ENCODE results near the gene TTC28.

TTC28 gene

DNA sequence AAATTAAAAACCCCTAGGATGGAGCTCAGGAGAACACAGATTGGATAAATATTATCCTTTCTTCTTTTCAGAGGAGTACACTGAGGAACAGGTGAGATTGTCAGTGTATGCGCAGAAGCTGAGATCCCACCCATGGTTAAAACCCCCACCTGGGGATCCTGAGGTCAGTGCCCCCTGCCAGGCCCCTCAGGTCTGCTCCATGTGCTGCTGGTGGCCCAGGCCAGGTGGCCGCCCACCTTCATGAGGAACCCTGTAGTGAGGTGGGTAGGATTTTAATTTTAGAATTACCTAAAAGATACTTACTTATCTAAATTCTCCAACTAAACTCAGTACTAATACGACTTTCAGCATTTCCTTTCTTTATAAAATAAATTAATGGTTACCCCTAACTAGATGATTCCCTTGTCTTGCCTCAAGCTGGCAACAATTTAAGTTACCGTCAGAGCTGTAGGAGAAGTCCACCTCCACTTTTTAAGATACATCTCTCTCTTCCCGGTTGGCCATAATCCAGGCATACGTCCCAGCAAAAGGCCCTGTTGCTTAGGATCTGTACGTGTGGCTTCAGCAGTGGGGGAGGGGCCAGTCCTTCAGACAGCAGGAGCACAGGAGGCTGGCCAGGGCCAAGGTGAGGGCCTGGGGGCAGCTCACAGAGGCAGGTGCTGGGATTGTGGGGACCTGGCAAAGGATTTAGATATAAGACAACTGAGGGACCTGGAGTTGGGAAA, 699.1 kb downstream of the TTC28 start:
- no peak for DNase-seq

DNA sequence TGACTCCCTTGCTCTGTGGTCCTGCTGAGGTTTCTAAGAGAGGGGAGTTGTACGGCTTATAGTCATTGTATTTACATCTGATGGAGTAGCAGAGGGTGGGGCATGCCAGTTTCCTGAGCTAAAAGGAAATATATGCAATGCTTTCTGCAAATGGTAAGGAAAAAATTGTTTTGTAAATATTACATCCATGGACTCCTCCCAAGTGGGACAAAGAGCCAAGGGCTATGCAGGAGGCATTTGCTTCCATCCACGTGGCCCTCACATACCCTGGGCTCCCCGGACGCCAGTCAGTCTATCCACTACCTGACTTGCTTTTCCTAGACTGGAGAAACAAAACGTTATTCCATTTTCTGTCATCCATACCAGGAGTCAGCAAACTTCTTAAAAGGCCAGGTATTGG, 700.8 kb downstream of the TTC28 start:
- DNase-seq: no peak

DNA sequence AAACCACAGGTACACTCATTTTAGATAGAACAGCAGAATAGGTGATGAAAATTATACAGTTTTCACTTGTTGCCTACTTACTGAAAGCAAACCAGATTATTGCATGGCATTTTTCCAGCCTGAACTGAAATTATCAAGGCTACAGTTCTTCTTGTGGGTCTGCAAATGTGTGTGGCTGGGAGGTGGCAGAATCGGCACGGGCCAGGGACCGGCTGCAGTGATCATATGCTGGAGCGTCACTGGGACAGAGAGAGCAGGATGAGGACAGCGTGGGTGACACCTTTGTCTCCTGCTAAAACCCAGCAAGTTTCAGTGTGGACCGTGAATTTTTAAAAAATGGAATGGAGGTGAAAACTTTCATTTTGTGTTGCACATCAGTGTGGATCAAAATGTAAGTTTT, 701.3 kb downstream of the TTC28 start:
- DNase-seq: no peak

DNA sequence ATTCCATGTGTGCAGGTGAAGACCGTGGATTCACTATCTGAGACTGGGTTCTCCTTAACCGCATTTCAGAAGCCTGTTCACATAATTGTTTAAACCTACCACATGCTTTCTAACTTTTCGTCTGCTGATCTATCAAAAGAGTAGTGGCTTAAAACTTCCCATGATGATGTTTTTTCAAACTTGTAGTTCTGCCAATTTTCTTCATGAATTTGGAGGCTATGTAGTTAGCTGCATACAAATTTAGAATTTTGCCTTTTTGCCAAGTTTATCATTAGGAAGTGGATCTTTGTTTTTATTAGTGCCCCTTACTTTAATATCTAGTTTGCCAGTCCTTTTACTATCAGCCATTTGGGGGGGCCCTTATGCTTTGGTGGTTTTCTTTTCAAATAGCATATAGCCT, 703.1 kb downstream of the TTC28 start:
- no peak for DNase-seq

DNA sequence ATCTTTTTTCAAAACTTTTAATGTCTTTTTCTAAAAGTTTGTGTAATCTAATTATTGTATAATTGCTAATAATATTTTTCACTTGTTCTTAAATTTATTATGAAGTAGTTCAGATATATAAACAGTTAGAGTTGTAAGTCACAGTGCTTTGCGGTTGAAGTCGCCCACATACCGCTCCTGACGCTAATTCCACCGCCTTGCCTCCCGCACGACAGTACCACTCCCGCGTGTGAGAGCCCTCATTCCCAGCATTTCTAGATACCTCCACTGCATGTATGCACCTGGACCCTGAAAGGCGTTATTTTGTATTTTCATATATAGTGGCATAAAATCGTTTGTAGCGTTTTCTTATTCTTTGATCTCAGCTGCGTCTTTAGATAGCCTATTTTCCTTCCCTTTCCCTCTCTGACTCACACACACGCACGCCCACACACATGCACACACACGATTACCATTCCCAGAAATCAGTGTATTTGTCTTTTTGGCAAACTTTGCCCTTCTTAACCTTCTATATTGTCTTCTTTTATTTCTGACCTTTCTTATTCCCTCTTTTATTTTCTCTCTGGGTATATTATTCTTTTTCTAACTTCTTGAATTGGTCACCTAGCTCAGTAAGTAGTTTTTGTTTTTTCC, 704.1 kb downstream of the TTC28 start:
- DNase-seq: no peak

DNA sequence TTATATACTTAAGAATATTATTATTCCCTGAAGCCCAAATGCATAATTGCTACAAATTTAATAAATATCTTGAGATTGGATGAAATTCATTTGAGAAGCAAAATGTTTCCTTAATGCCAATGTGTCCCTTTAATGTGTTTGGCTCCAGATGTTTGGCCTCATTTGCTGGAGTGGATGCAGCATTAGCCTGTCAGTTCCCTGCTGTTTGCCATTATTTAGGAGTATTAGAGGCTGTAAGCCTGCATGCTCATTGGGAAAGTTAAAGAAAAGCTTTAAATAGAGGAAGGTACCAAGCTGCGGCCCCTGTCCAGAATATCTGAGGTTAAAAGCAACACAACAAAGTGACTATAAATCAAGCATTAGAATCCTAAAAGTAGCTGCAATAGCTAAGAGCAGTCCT, 705.8 kb downstream of the TTC28 start:
- no peak for DNase-seq

DNA sequence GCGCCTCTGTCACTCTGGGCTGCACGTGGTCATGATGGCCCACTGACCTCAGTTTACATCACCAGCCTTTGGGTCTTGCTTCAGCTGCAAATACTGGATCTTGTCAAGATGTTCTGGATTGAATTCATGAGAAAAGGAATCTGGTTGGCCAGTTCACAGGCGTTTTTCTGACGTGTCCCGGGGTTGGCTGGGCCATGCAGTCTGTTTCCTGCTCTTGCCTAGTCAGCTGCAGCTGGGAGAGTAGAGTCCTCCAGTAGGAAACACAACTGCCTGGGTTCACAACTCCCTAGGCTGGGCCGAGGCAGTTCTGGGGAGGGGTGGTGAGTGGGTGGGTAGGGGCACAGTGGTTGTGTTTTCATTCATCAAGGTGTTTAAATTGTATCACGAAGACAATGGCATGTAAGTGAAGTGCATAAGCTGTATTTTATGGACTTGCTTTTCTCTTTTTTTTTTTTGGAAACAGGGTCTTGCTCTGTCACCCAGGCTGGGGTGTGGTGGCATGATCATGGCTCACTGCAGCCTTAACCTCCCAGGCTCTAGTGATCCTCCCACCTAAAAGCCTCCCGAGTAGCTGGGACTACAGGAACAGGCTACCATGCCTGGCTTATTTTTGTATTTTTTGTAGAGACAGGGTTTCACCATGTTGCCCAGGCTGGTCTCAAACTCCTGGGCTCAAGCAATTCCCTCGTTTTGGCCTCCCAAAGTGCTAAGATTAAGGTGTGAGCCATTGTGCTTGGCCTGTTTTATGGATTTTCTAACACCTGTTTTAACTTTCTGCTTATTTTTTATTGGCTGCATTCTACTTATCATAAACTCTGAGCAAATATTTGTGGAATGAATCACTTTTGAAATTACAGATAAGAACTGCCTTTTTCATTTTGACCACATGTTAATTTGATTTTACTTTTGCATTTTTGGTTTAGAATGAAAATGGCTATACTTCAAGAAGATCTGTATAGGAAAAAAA, 706.6 kb downstream of the TTC28 start:
- peak; percentile 13 for DNase-seq

DNA sequence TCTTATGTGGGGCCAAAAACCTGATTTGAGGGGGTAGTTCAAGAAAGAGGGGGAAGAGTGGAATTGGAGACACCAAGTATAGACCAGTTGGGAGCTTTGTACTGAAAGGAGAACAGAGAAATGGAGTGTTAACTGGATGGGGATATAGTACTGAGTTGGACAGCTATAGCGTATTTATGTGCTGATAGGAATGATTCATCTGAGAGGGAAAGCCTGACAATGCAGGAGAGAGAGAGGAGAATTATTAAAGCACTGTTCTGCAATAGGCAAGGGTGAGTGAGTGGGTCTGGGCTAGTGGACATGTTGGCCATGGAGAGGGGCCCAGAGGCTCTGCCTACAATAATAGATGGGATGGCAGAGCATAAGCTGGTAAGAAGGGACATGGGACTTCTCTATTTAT, 707.7 kb downstream of the TTC28 start:
- DNase-seq: no peak

DNA sequence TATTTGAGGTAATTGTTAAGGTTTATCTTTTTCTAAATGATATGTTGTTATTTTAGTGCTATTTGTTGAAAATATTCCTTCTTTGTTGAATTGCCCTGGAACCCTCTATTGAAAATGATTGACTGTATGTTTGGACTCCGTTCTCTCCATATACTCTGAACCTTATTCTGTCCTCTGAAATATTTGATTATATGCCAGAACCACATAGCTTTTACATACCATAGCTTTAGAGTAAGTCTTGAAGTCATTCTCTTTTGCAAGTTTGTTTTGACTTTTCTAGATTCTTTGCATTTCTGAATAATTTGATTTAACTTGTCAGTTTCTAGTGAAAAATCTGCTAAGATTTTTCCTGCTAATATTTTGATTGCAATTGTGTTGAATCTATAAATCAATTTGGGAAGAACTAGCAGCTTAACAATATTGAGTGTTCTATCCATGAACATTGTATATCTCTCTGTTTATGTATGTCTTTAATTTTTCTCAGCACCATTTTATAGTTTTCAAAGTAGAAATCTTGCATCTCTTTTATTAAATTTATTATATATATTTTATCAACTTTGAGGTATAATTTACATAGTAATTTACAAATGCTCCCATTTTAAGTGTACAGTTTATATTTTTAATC, 708.9 kb downstream of the TTC28 start:
- DNase-seq: peak; percentile 70

DNA sequence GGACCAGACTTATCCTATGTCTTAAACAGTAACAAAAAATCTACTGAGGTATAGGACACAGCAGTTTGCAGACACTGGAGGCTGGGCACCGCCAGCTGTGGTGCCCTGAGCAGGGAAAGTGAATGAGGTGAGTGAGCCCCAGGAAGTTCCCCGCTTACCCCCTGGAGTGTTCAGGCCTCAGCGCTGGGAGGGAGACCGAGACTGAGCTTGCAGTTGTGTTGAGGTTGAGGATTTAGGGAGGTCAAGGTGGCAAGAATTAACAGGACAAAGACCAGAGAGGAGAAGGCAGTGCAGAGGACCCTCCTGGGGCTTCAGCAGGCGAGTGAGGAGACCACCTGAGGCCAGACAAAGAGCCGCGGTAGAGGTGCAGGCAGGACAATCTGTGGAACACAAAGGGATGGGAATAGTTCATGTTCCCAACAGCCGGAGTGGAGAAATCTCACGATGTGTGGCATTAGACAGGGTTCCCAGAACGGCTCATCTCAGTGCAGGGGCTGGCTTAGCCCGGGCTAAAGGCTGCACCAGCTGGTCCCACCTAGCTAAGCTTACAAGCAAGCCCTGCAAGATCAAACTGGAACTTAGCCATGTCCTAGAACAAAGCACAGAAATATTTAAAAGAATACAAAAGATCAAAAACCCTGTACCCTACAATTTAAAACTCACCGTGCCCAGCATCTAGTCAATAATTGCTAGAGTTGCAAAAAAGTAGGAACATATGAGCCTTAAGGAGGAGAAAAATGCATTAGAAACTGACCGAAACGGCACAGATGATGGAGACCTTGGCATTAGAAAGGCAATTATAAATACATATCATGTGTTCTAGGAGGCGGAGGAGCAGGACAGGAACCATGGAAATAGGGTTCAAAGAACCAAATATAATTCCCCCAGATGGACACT, 713.2 kb downstream of the TTC28 start:
- no peak for DNase-seq

DNA sequence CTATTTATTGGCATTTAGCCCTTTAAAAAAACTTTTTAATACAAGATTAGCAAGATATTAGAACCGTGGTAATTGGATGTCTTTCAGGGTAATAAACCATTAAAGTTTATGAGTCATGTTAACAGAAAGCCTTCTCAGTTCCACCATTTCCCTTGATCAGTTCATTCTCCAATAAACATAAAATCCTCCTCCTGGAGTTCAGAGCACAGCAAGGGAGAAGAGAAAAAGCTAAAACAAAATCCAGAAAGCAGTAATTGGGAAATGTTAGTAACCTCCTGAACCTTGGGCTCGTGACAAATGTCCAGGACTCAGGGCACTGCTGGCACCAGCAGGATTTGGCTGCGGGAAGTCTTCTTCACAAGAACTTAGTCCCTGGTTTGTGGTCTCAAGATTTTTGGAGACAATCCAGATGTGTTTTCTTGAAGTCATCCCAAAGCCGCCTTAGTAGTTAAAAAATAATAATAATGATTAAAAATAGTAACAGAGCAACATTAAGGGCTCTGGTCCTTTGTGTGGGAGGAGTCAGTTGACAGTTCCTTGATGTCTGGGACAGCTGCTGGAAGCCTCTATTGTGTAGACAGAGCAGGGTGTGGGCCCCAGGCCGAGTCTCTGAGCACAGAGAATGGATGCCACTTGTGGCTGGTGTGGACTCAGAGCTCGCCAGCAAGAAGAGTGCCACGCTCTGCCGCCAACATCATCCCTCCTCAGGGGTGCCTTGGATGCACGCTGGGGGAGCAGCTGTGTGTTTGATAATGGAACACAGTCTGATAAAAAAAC, 717.2 kb downstream of the TTC28 start:
- peak; percentile 22 for DNase-seq

DNA sequence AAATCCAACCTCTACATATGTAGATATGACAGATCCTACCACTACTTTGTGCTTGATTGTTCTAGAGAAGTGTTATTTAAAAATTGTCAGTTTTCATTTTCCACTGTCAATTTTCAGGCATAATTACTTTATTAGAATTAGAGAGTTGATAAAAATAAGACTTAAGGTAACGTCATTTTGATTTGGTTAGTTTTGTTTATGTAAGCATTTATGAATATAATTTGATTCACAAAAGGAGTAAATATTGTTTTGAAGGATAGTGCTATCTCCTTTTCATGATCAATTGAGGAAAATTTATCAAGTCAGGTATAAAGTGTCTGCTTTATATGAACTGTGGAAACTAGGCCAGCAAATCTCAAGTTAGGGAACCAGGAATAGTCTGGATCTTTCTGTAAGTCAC, 718.0 kb downstream of the TTC28 start:
- DNase-seq: no peak

DNA sequence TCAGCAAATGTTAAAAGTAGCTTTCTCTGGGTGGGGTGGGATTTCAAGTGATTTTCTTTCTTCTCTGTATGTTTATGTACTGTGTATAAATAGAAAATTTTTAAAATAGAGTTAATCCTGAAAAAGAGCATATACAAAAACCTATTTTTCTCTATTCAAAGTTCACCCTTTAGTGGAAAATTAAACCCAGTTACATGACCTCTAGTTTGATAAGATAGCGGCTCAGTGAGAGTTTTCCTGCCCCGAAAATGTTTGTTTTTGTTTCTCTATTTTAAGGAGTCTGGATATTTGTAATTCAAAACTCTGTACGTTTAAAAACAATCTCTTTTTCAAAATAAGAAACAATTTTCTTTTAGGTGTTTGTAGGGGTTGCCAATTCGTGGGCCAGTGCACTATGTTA, 718.5 kb downstream of the TTC28 start:
- DNase-seq: no peak

DNA sequence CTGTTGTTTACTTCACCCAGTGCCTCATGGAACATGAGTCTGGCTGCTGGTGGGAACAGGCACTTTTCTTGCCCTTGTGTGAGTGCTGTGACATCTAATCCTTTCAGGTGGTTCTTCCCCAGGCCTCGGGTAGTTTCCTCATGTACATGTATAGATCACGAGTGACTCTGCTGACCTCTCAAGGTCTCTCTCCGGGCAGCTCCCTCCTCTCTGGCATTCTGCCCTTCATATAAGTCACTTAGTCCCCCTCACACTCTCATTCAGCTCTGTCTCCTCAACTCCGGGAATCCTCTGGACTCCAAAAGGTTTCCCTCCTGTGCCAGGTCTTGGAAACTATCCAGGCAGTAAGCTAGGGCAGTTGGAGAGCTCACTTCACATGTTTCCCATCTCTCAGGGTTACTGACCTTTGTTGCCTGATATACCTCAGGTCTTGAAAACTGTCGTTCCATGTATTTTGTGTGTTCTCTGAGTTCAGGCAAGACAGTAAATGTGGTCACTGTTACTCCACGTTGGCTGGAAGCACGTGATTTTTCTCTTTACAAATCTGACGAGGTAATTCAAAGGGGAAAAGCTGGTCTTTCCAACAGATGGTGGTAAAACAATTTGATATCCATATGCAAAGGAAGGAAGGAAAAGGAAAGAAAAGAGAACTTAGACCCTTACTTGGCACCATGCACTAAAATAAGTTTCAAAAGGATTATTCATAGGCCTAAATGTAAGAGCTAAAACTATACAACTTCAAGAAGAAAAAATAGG, 720.1 kb downstream of the TTC28 start:
- no peak for DNase-seq

DNA sequence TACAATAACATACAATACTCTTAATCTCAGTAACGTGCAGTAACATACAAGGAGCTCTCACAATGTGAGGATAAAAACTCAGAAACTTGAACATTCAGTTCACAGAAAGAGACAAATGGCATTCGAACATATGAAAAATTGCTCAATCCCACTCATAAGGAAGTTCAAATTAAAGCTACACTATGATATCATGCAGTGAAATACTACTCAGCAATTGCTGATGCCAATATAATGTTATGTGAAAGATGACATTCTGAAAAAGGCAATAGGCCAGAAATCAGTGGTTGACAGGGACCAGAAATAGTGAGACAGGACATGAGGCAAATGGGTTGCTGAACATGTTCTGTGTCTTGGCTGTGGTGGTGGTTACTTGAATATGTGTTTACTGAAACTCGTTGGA, 726.9 kb downstream of the TTC28 start:
- DNase-seq: peak; percentile 30

DNA sequence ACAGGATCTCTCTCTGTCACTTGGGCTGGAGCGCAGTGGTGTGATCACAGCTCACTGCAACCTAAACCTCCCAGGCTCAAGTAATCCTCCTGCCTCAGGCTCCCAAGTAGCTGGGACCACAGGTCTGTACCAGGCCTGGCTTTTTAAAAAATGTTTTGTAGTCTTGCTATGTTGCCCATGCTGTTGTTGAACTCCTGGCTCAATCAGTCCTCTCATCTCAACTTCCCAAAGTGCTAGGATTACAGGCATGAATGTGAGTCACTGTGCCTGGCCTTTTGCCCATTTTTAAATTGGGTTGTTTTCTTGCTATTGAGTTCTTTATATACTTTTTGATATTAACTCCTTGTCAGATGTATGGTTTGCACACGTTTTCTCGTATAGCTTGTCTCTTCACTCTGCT, 727.5 kb downstream of the TTC28 start:
- DNase-seq: peak; percentile 75

DNA sequence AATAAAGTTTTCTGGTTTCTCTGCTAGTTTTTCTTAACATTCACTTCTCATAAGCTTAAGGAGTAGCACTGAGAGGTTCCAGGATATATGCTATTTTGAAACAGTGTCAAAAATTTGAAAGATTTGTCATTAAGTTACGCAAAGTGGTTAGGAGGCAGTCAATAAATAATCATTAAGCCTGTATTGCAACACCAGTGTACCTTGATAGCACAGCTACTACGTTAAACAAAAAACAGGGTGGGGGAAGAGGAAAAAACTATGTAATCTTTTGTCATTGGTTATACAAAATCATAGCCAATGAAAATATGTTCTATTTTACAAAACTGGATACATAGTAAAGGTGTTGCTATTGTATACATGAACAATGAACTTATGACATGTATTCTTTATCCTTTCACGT, 730.2 kb downstream of the TTC28 start:
- DNase-seq: no peak

DNA sequence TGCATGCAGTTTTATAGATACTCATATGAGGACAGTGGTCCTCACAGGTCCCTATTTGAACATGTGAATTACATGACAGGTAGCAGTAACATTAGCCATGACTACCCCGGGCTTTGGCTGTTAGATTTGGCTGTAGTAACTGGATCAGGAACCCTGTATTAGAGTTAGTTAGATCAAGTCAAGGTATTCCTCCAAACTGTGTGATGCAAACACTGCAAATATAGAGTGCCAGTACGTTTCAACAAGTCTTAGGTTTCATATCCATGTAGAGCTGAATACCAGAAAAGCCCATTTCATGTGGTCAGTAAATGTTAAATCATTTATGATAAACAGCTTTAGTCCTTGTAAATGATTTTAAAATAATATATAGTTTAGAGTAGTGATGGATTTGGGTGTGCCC, 731.1 kb downstream of the TTC28 start:
- DNase-seq: no peak

DNA sequence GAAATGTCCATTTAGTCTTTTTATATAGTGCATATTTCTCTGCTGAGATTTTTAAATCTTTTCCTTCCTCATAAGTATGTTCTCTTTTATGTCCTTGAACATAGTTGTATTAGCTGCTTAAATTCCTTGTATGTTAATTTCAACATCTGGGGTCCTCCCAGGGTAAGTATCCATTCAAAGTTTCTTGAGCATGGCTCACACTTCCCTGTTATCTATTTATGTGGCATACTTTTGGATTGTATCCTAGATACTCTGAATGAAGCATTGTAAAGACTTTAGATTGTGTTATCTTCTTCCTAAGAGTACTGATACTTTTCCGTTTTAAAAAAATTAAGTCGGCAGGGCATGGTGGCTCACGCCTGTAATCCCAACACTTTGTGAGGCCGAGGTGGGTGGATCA, 732.2 kb downstream of the TTC28 start:
- no peak for DNase-seq

DNA sequence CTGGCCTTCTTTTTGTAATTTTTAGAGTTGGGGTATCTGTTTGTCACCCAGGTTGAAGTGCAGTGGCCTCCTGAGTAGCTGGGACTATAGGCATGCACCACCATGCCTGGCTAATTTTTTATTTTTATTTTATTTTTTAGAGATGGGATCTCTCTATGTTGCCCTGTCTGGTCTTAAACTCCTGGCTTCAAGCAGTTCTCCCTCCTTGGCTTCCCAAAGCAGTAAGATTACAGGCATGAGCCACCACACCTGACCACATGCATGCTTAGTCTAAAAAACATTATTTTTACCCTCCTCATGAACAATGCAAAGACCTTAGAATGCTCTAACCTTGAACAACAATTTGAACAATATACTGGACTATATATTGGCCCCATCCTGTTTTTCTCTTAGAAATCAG, 738.5 kb downstream of the TTC28 start:
- no peak for DNase-seq

DNA sequence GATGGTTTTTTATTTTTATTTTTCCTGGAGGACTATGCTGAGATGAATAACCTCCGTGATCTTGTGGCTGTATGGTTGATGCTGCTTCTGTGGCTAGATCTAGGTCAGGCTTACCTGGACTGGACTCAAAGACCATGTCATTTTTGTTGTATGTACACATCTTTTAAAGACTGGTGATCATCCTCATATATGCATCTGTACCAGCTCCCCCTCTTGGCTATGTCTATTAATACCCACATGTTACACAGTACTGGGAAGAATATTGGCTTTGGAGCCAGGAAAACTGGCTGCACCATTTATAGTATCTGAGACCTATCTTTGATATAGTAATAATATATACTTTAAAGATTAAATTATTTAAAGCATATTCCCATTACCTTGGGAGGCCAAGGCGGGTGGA, 742.2 kb downstream of the TTC28 start:
- DNase-seq: no peak
